ENCODE results near the gene MIPOL1. TPM values are rescaled to one million over a fixed set of nuclear protein-coding genes. Genes with fewer than 3 reads are reported as not detected.

The MIPOL1 gene
- total RNA-seq, 1 donor from 2014 or later = 8.9 TPM

- DNase-seq = no peak
- intact Hi-C loops (cut with micrococcal nuclease) = no loop called here
- no peaks in the 10 kb centered on the region for H3K9me3 ChIP-seq (replicated peaks)
- H3K4me1 ChIP-seq = no peaks in the 10 kb centered on the region
- H3K27ac ChIP-seq (replicated peaks) = no peak overlapping the region
- TF ChIP-seq CTCF (IDR thresholded peaks at IDR 0.05; ENCODE audit: borderline replicate concordance) = no peak
- H3K36me3 ChIP-seq = no peaks in the 10 kb centered on the region
- H3K4me3 ChIP-seq = no peak overlapping the region
- H3K27me3 ChIP-seq (ENCODE audit: low read depth) = no peaks in the 10 kb centered on the region
These were observed 213.5 kb downstream of the MIPOL1 start for GRCh38 chr14:37411079-37411735.

GRCh38 chr14:37413050-37413449, 215.3 kb downstream of the MIPOL1 start:
- H3K27ac ChIP-seq (replicated peaks) = no peak overlapping the region
- no peak for TF ChIP-seq CTCF (IDR thresholded peaks at IDR 0.05; ENCODE audit: borderline replicate concordance)
- no peaks in the 10 kb centered on the region for H3K4me1 ChIP-seq
- H3K36me3 ChIP-seq = no peaks in the 10 kb centered on the region
- no peaks in the 10 kb centered on the region for H3K9me3 ChIP-seq (replicated peaks)
- DNase-seq = no peak
- intact Hi-C loops (cut with micrococcal nuclease) = no loop called here
- H3K4me3 ChIP-seq = no peak overlapping the region
- no peaks in the 10 kb centered on the region for H3K27me3 ChIP-seq (ENCODE audit: low read depth)

- Histone ChIP-seq H3K27me3 (ENCODE audit: low read depth) (no peaks in the 10 kb centered on the region), H3K4me3 (no peak overlapping the region), H3K36me3 (no peaks in the 10 kb centered on the region), H3K9me3 (replicated peaks) (no peaks in the 10 kb centered on the region), H3K4me1 (no peaks in the 10 kb centered on the region), H3K27ac (replicated peaks) (no peak overlapping the region)
- no peak for TF ChIP-seq CTCF (IDR thresholded peaks at IDR 0.05; ENCODE audit: borderline replicate concordance)
- intact Hi-C loops (cut with micrococcal nuclease) = no loop called here
- no peak for DNase-seq
These were observed 215.8 kb downstream of the MIPOL1 start for GRCh38 chr14:37413504-37414003.

- no peak for DNase-seq
- no peak overlapping the region for H3K27ac ChIP-seq (replicated peaks)
- no peaks in the 10 kb centered on the region for H3K4me1 ChIP-seq
- no peak for TF ChIP-seq CTCF (IDR thresholded peaks at IDR 0.05; ENCODE audit: borderline replicate concordance)
- H3K4me3 ChIP-seq = no peak overlapping the region
- no peaks in the 10 kb centered on the region for H3K9me3 ChIP-seq (replicated peaks)
- no peaks in the 10 kb centered on the region for H3K36me3 ChIP-seq
- H3K27me3 ChIP-seq (ENCODE audit: low read depth) = no peaks in the 10 kb centered on the region
- intact Hi-C loops (cut with micrococcal nuclease) = no loop called here
These were observed 218.5 kb downstream of the MIPOL1 start for GRCh38 chr14:37416264-37416663.

GRCh38 chr14:37417151-37417550, 219.4 kb downstream of the MIPOL1 start:
- no peaks in the 10 kb centered on the region for H3K36me3 ChIP-seq
- H3K4me1 ChIP-seq = no peaks in the 10 kb centered on the region
- no peak for TF ChIP-seq CTCF (IDR thresholded peaks at IDR 0.05; ENCODE audit: borderline replicate concordance)
- no peak for DNase-seq
- no peaks in the 10 kb centered on the region for H3K27me3 ChIP-seq (ENCODE audit: low read depth)
- no peak overlapping the region for H3K27ac ChIP-seq (replicated peaks)
- intact Hi-C loops (cut with micrococcal nuclease) = no loop called here
- H3K9me3 ChIP-seq (replicated peaks) = no peaks in the 10 kb centered on the region
- H3K4me3 ChIP-seq = no peak overlapping the region
